ENCODE measurements around the gene GMPR. TPM values are rescaled to one million over a fixed set of nuclear protein-coding genes. Genes with fewer than 3 reads are reported as not detected.

The GMPR gene
- total RNA-seq, 1 donor from 2014 or later, result 2.0 TPM

GRCh38 chr6:16279243-16279642 lies 40.9 kb downstream of the GMPR start:
- DNase-seq (ENCODE audit: extremely low spot score in 2 of 2), result no peak
- H3K27me3 ChIP-seq, result no peaks in the 10 kb centered on the region
- no peaks in the 10 kb centered on the region for H3K36me3 ChIP-seq
- no peak for TF ChIP-seq POLR2A (IDR thresholded peaks at IDR 0.05)
- no peak for TF ChIP-seq POLR2AphosphoS5 (IDR thresholded peaks at IDR 0.05; ENCODE audit: insufficient read depth in 1 of 2, low read depth in 1 of 2)
- no peak for TF ChIP-seq CTCF (IDR thresholded peaks at IDR 0.05)
- H3K4me1 ChIP-seq, result peaks cover 12% of the 10 kb centered on the region
- no peak overlapping the region for H3K27ac ChIP-seq
- H3K9me3 ChIP-seq, result no peaks in the 10 kb centered on the region
- H3K4me3 ChIP-seq, result no peak overlapping the region
- intact Hi-C loops (cut with DNase I), result no loop called here

- TF ChIP-seq POLR2AphosphoS5 (IDR thresholded peaks at IDR 0.05; ENCODE audit: insufficient read depth in 1 of 2, low read depth in 1 of 2) (no peak), CTCF (IDR thresholded peaks at IDR 0.05) (no peak), POLR2A (IDR thresholded peaks at IDR 0.05) (no peak)
- no peak overlapping the region for H3K4me3 ChIP-seq
- H3K27ac ChIP-seq, result no peak overlapping the region
- H3K9me3 ChIP-seq, result no peaks in the 10 kb centered on the region
- intact Hi-C loops (cut with DNase I), result no loop called here
- peaks cover 7% of the 10 kb centered on the region for H3K4me1 ChIP-seq
- DNase-seq (ENCODE audit: extremely low spot score in 2 of 2), result no peak
- H3K27me3 ChIP-seq, result no peaks in the 10 kb centered on the region
- no peaks in the 10 kb centered on the region for H3K36me3 ChIP-seq
Measured at GRCh38 chr6:16282370-16282769, 44.0 kb downstream of the GMPR start.

GRCh38 chr6:16284472-16284871 lies 46.1 kb downstream of the GMPR start:
- TF ChIP-seq POLR2A (IDR thresholded peaks at IDR 0.05) (no peak), CTCF (IDR thresholded peaks at IDR 0.05) (no peak), POLR2AphosphoS5 (IDR thresholded peaks at IDR 0.05; ENCODE audit: insufficient read depth in 1 of 2, low read depth in 1 of 2) (no peak)
- no peaks in the 10 kb centered on the region for H3K4me1 ChIP-seq
- no peak overlapping the region for H3K4me3 ChIP-seq
- DNase-seq (ENCODE audit: extremely low spot score in 2 of 2), result no peak
- H3K27ac ChIP-seq, result no peak overlapping the region
- intact Hi-C loops (cut with DNase I), result no loop called here
- no peaks in the 10 kb centered on the region for H3K36me3 ChIP-seq
- H3K27me3 ChIP-seq, result no peaks in the 10 kb centered on the region
- no peaks in the 10 kb centered on the region for H3K9me3 ChIP-seq

- intact Hi-C loops (cut with DNase I), result no loop called here
- TF ChIP-seq POLR2AphosphoS5 (IDR thresholded peaks at IDR 0.05; ENCODE audit: insufficient read depth in 1 of 2, low read depth in 1 of 2) (no peak), CTCF (IDR thresholded peaks at IDR 0.05) (no peak), POLR2A (IDR thresholded peaks at IDR 0.05) (no peak)
- H3K4me1 ChIP-seq, result no peaks in the 10 kb centered on the region
Measured at GRCh38 chr6:16285467-16286150, 47.2 kb downstream of the GMPR start.

DNA sequence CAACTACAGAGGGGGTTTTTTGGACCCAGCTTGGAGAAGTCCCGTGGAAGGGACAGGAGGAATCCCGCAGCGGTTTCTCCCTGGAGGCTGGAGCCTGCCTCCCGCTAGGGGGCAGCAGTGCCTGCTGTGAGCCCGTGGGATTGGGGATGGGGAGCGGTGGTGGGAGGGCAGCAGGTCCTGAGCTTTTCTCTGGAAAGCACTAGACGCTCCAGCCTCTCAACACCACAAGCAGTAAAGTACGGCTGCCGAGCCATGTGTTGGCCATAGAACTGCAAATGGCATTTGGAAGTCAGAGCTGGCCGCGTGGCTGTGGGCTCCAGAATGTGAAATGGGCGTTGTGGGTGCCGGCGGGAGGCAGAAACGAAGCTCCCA lies 47.8 kb downstream of the GMPR start:
- Histone ChIP-seq H3K27ac (no peak overlapping the region), H3K9me3 (no peaks in the 10 kb centered on the region), H3K36me3 (no peaks in the 10 kb centered on the region), H3K4me3 (no peak overlapping the region), H3K4me1 (no peaks in the 10 kb centered on the region), H3K27me3 (no peaks in the 10 kb centered on the region)
- no peak for DNase-seq (ENCODE audit: extremely low spot score in 2 of 2)
- intact Hi-C loops (cut with DNase I), result no loop called here
- no peak for TF ChIP-seq POLR2AphosphoS5 (IDR thresholded peaks at IDR 0.05; ENCODE audit: insufficient read depth in 1 of 2, low read depth in 1 of 2)
- TF ChIP-seq CTCF (IDR thresholded peaks at IDR 0.05), result peak; percentile 8 to 54 (median 52)

More at GRCh38 chr6:16285467-16286150, 47.2 kb downstream of the GMPR start:
- Histone ChIP-seq H3K4me3 (no peak overlapping the region), H3K27ac (no peak overlapping the region), H3K36me3 (no peaks in the 10 kb centered on the region), H3K27me3 (no peaks in the 10 kb centered on the region), H3K9me3 (no peaks in the 10 kb centered on the region)
- no peak for DNase-seq (ENCODE audit: extremely low spot score in 2 of 2)
